Testis (tissue), 2 donors: Measurements from ENCODE around the gene PFN2.

Experiments
- CTCF ChIP-seq, 3 experiments: fragments of 450-650 bp in 2 of 3; fragments of 200-600 bp in 1 of 3; sonication (generic) in 1 of 3; IDR thresholded peaks; one replicate each; pipeline ENCODE4 v1.5.1; 2016 to 2019; ENCODE audit warnings: antibody characterized with exemption in 3 of 3, mild to moderate bottlenecking in 2 of 3, moderate library complexity in 1 of 3
- POLR2A ChIP-seq: fragments of 450-650 bp; IDR thresholded peaks from one replicate; pipeline ENCODE4 v1.6.1; 2017; ENCODE audit warnings: antibody characterized with exemption, mild to moderate bottlenecking, moderate library complexity

GRCh38 chr3:149958171-149958796, 12.4 kb downstream of the PFN2 start:
- TF ChIP-seq CTCF (IDR thresholded peaks at IDR 0.05) (no peak), POLR2A (no peak)
